Ovary (tissue), 9 donors: ENCODE measurements around the gene PRUNE1. TPM values are rescaled to one million over a fixed set of nuclear protein-coding genes. Genes with fewer than 3 reads are reported as not detected.
A peak's percentile ranks its signal among the peaks of the same experiment; 100 is the strongest.

Experiments
- DNase-seq, 5 donors: peaks; one replicate each; pipeline ENCODE4 v3.0.0-alpha.2; 2019 to 2020
- H3K27ac ChIP-seq, 2 donors: fragments of 200-600 bp; one replicate each; pipeline versions ENCODE4 v1.5.1 to v1.8.0; 2019 to 2022
- H3K27me3 ChIP-seq: fragments of 200-600 bp; one replicate; pipeline ENCODE4 v1.8.0; 2022
- H3K36me3 ChIP-seq: fragments of 200-600 bp; sonication (generic); one replicate; pipeline ENCODE4 v1.5.1; 2019
- H3K4me1 ChIP-seq: one replicate; pipeline ENCODE4 v1.8.1; 2013; ENCODE audit warnings: mild to moderate bottlenecking, moderate library complexity; ENCODE audit not compliant: insufficient read depth
- H3K4me3 ChIP-seq: fragments of 200-600 bp; sonication (generic); one replicate; pipeline ENCODE4 v1.5.1; 2017
- H3K9me3 ChIP-seq, 2 donors: fragments of 200-600 bp in 1 of 2; sonication (generic) in 1 of 2; one replicate each; pipeline versions ENCODE4 v1.5.1 to v1.8.1; 2013 to 2019; ENCODE audit warnings: mild to moderate bottlenecking in 1 of 2, moderate library complexity in 1 of 2
- EP300 ChIP-seq: sonication (generic); formaldehyde crosslinking; IDR thresholded peaks from one replicate; pipeline ENCODE4 v1.6.1; 2017; ENCODE audit warnings: antibody characterized with exemption
- POLR2A ChIP-seq: fragments of 450-650 bp; IDR thresholded peaks from one replicate; pipeline ENCODE4 v1.6.1; 2017; ENCODE audit warnings: antibody characterized with exemption, mild to moderate bottlenecking, moderate library complexity
- WGBS, 3 donors: extraction: QIAGEN DNeasy Blood & Tissue Kit in 1 of 3; methylation state at CpG; one replicate each; pipeline versions ENCODE4 v1.1.5 to v1.1.7; 2013 to 2017; 5-methylcytosine and 5-hydroxymethylcytosine counted together
- intact Hi-C, 4 donors: fragments of 100-400 bp; cut with DNase I; formaldehyde crosslinking; loops; one replicate each; pipeline versions ENCODE4 v1.11.0 to v1.15.1; 2022 to 2023
- polyA plus RNA-seq, 2 donors: library from polyadenylated mRNA; stranded (reverse); fragments of 200-250 nt in 1 of 2; fragments of 350-450 nt in 1 of 2; fragmentation: Illumina TruSeq in 1 of 2; extraction: RNeasy Lipid Tissue Mini Kit (QIAGEN cat#74804) in 1 of 2; gene quantifications; one replicate each; pipeline ENCODE4 v1.2.3, GENCODE V29; 2013 to 2014
- total RNA-seq, 7 donors: library from RNA; depleted of rRNA in 2 of 7; stranded (reverse); fragments of >200 nt in 2 of 7; fragmentation: NEBNext Ultra II Directional in 3 of 7; extraction: Animal tissue kit (Norgen Biotek cat#: 25700) in 3 of 7; gene quantifications; one replicate each; pipeline versions ENCODE4 v1.1.0 to v1.2.4, GENCODE V29; 2016 to 2023
- TF ChIP-seq, protein P1 (sequence below), 3 donors: fragments of 450-650 bp in 2 of 3; fragments of 200-600 bp in 1 of 3; IDR thresholded peaks; one replicate each; pipeline versions ENCODE4 v1.5.1 to v1.8.0; 2016 to 2022; ENCODE audit warnings: antibody characterized with exemption in 3 of 3, mild to moderate bottlenecking in 1 of 3
- donor health status: DM: no; HTN: no; CAD: no; lungs with moderate emphysema.
- donor health status: DM: no; HTN: no; CAD: no.
- donor health status: Bipolar disorder and iron deficiency.
- donor health status: DM: yes; HTN: yes; CAD: no.
- donor health status: DM: no; HTN: no; CAD: no.
- donor health status: DM: yes; HTN: yes; CAD: no.

The PRUNE1 gene
- total and polyA plus RNA-seq, 9 donors = 17.2 to 30.7 (median 22.9) TPM

DNA sequence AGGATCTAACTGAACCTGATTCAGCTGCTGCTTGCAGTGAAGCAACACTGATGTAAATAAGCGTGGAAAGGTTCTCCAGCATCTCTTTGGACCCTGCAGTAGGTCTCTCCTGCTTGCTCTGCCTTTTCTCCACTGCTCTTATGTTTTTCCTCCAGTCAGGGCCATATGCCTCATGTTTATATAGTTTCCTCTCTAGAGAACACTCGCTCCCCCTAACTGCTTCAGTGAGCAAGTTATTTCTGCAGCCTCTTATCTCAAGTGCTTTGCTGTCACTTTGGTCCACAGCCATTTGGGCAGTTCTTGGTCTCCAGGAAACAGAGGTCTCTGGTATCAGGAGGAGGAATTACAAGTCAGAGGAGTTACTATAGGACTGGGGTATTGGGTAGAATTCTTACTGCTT, 5.3 kb downstream of the PRUNE1 start:
- Histone ChIP-seq H3K4me3 (no peak overlapping the region), H3K4me1 (peaks cover 1% of the 10 kb centered on the region), H3K27ac (no peak overlapping the region), H3K36me3 (no peaks in the 10 kb centered on the region), H3K27me3 (no peaks in the 10 kb centered on the region), H3K9me3 (no peaks in the 10 kb centered on the region)
- DNase-seq = peak in 1 of 5 donors; percentile 31
- 13 to 19% (median 15%) methylated on average over 2 of the region's 2 CpGs for WGBS, 3 donors
- intact Hi-C loops = no loop called here
- TF ChIP-seq POLR2A (no peak), EP300 (no peak)
- TF ChIP-seq, protein P1, sequence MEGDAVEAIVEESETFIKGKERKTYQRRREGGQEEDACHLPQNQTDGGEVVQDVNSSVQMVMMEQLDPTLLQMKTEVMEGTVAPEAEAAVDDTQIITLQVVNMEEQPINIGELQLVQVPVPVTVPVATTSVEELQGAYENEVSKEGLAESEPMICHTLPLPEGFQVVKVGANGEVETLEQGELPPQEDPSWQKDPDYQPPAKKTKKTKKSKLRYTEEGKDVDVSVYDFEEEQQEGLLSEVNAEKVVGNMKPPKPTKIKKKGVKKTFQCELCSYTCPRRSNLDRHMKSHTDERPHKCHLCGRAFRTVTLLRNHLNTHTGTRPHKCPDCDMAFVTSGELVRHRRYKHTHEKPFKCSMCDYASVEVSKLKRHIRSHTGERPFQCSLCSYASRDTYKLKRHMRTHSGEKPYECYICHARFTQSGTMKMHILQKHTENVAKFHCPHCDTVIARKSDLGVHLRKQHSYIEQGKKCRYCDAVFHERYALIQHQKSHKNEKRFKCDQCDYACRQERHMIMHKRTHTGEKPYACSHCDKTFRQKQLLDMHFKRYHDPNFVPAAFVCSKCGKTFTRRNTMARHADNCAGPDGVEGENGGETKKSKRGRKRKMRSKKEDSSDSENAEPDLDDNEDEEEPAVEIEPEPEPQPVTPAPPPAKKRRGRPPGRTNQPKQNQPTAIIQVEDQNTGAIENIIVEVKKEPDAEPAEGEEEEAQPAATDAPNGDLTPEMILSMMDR (IDR thresholded peaks at IDR 0.05) = no peak

GRCh38 chr1:151024540-151025146, 16.4 kb downstream of the PRUNE1 start:
- H3K36me3 ChIP-seq = no peaks in the 10 kb centered on the region
- TF ChIP-seq EP300 = no peak
- TF ChIP-seq, protein P1 (IDR thresholded peaks at IDR 0.05) = peak in 2 of 3 donors; percentile 40 to 59

GRCh38 chr1:151026460-151026859, 18.2 kb downstream of the PRUNE1 start:
- no peaks in the 10 kb centered on the region for H3K4me1 ChIP-seq
- no peaks in the 10 kb centered on the region for H3K36me3 ChIP-seq
- H3K27me3 ChIP-seq = no peaks in the 10 kb centered on the region
- intact Hi-C loops = no loop called here
- no peak overlapping the region for H3K4me3 ChIP-seq
- no peak overlapping the region for H3K27ac ChIP-seq
- DNase-seq = no peak
- TF ChIP-seq EP300 = no peak
- TF ChIP-seq, protein P1 (IDR thresholded peaks at IDR 0.05) = no peak
- no peak for TF ChIP-seq POLR2A
- no peaks in the 10 kb centered on the region for H3K9me3 ChIP-seq

More at GRCh38 chr1:151024540-151025146, 16.4 kb downstream of the PRUNE1 start:
- no peaks in the 10 kb centered on the region for H3K27me3 ChIP-seq
- no peak overlapping the region for H3K27ac ChIP-seq
- intact Hi-C loops = loop anchor here in 2 of 4 donors (5.0 kb wide), 1 partner anchor 133 kb away; the partner anchor contains the start of gene TNFAIP8L2 (in 2 of the 2)
- WGBS, 3 donors = 35 to 44% (median 39%) methylated on average over 6 of the region's 6 CpGs
- no peak overlapping the region for H3K4me3 ChIP-seq
- H3K4me1 ChIP-seq = no peaks in the 10 kb centered on the region
- DNase-seq = peak; percentile 67 to 82 (median 81)
- no peaks in the 10 kb centered on the region for H3K9me3 ChIP-seq

GRCh38 chr1:151032164-151032563, 23.9 kb downstream of the PRUNE1 start:
- whole genome bisulfite sequencing, 3 donors = 95 to 98% (median 97%) methylated on average over 8 of the region's 8 CpGs
- no peak overlapping the region for H3K27ac ChIP-seq
- H3K27me3 ChIP-seq = no peaks in the 10 kb centered on the region
- intact Hi-C loops = no loop called here
- H3K9me3 ChIP-seq = no peaks in the 10 kb centered on the region
- no peaks in the 10 kb centered on the region for H3K36me3 ChIP-seq
- TF ChIP-seq POLR2A (no peak), EP300 (no peak)
- TF ChIP-seq, protein P1 (IDR thresholded peaks at IDR 0.05) = no peak
- H3K4me1 ChIP-seq = no peaks in the 10 kb centered on the region
- no peak for DNase-seq
- H3K4me3 ChIP-seq = no peak overlapping the region
